ENCODE data around the gene TM4SF1. TPM values are rescaled to one million over a fixed set of nuclear protein-coding genes. Genes with fewer than 3 reads are reported as not detected.
A peak's percentile ranks its signal among the peaks of the same experiment; 100 is the strongest.

TM4SF1 gene
- polyA plus RNA-seq, 1 donor (not counting 4 experiments of a cell fraction or from before 2014, with no cell fraction given), result 375 TPM

DNA sequence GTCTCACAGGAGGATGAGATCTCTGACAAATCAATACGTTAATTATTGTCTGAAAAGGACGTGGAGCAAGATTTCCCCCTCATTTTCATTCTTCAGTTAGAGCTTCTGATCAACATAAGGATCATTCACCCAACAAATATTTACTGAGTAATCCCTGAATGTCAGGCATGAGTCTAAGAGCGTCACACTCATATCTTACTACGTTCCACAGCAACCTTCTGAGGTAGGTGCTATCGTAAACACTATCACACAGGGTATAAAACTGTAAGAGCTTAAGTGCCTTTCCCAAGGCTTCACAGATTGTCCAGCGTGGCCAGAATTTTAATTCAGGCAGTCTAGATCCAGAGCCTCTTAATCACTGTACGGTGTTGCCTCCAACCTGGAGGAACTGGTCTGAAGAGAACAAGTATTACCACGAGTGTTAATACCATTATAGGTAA, 10.6 kb upstream of the TM4SF1 start:
- dilution Hi-C loops (cut with MboI; ENCODE audit: extremely low pct_ligation_motif_present, low sequenced_read_pairs), result no loop called here
- peak; percentile 32 for FAIRE-seq
- H3K36me3 ChIP-seq (ENCODE audit: control insufficient read depth in 2 of 2, extremely low read depth in 1 of 2, insufficient read depth in 2 of 2, low read length in 2 of 2), result no peaks in the 10 kb centered on the region
- peak overlapping the region; percentile 99 for H3K27ac ChIP-seq (ENCODE audit: control insufficient read depth, insufficient read depth, low read length)
- no peak overlapping the region for H3K4me3 ChIP-seq (ENCODE audit: control insufficient read depth in 2 of 3, extremely low read depth in 1 of 3, insufficient read depth in 2 of 3, low read depth in 1 of 3, low read length in 3 of 3)
- peaks cover 50% of the 10 kb centered on the region for H3K4me1 ChIP-seq (ENCODE audit: control insufficient read depth, extremely low read depth, insufficient read depth, low read length)
- H4K20me1 ChIP-seq (ENCODE audit: control insufficient read depth, extremely low read depth, insufficient read depth, low read length), result no peaks in the 10 kb centered on the region
- peak overlapping the region; percentile 82 for H3K4me2 ChIP-seq (ENCODE audit: control insufficient read depth, extremely low read depth, insufficient read depth, low read depth, low read length)
- no peaks in the 10 kb centered on the region for H3K79me2 ChIP-seq (ENCODE audit: control insufficient read depth, insufficient read depth, low read length)
- no peak for DNase-seq (ENCODE audit: low read depth, low spot score)
- no peaks in the 10 kb centered on the region for H3K9me3 ChIP-seq (ENCODE audit: control insufficient read depth, low read depth, low read length)
- no peak overlapping the region for H2AFZ ChIP-seq (ENCODE audit: control insufficient read depth, low read length)
- H3K27me3 ChIP-seq (ENCODE audit: control insufficient read depth, extremely low read depth, insufficient read depth, low read length), result no peaks in the 10 kb centered on the region
- H3K9ac ChIP-seq (ENCODE audit: control insufficient read depth, extremely low read depth, insufficient read depth, low read length), result peak overlapping the region; percentile 76
- no peak for TF ChIP-seq EZH2 (IDR thresholded peaks at IDR 0.05; ENCODE audit: low read length)
- TF ChIP-seq, protein P1, sequence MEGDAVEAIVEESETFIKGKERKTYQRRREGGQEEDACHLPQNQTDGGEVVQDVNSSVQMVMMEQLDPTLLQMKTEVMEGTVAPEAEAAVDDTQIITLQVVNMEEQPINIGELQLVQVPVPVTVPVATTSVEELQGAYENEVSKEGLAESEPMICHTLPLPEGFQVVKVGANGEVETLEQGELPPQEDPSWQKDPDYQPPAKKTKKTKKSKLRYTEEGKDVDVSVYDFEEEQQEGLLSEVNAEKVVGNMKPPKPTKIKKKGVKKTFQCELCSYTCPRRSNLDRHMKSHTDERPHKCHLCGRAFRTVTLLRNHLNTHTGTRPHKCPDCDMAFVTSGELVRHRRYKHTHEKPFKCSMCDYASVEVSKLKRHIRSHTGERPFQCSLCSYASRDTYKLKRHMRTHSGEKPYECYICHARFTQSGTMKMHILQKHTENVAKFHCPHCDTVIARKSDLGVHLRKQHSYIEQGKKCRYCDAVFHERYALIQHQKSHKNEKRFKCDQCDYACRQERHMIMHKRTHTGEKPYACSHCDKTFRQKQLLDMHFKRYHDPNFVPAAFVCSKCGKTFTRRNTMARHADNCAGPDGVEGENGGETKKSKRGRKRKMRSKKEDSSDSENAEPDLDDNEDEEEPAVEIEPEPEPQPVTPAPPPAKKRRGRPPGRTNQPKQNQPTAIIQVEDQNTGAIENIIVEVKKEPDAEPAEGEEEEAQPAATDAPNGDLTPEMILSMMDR (optimal IDR thresholded peaks at IDR 0.05 in 1 of 3, IDR thresholded peaks at IDR 0.05 in 1 of 3, conservative IDR thresholded peaks at IDR 0.05 in 1 of 3; ENCODE audit: extremely low read depth in 1 of 3, insufficient read depth in 2 of 3, low read length in 3 of 3), result no peak
- no peaks in the 10 kb centered on the region for H3K9me1 ChIP-seq (ENCODE audit: control insufficient read depth, extremely low read depth, insufficient read depth, low read length)

DNA sequence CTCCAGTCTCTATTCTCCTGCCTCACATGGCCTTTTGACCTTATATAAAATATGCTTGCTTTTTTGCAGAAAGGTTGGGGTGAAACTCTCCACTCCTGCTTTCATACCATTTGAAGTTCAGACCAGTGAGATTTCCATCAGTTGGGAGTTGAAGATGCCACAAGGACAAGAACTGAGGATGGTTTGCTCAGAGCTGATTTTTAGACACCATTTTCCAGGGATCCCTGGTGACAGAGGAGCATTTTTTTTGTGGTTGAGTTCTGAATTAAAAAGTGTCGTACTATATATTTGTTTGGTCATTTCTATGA, 8.8 kb upstream of the TM4SF1 start:
- H3K9ac ChIP-seq (ENCODE audit: control insufficient read depth, extremely low read depth, insufficient read depth, low read length), result peak overlapping the region; percentile 76
- H3K9me1 ChIP-seq (ENCODE audit: control insufficient read depth, extremely low read depth, insufficient read depth, low read length), result no peaks in the 10 kb centered on the region
- DNase-seq (ENCODE audit: low read depth, low spot score) (no peak), FAIRE-seq (no peak)
- peak overlapping the region; percentile 99 for H3K27ac ChIP-seq (ENCODE audit: control insufficient read depth, insufficient read depth, low read length)
- H2AFZ ChIP-seq (ENCODE audit: control insufficient read depth, low read length), result no peak overlapping the region
- H3K4me2 ChIP-seq (ENCODE audit: control insufficient read depth, extremely low read depth, insufficient read depth, low read depth, low read length), result peak overlapping the region; percentile 82
- peak overlapping the region in 1 of 3 experiments; percentile 36 for H3K4me3 ChIP-seq (ENCODE audit: control insufficient read depth in 2 of 3, extremely low read depth in 1 of 3, insufficient read depth in 2 of 3, low read depth in 1 of 3, low read length in 3 of 3)
- no peaks in the 10 kb centered on the region for H3K9me3 ChIP-seq (ENCODE audit: control insufficient read depth, low read depth, low read length)
- H3K79me2 ChIP-seq (ENCODE audit: control insufficient read depth, insufficient read depth, low read length), result no peaks in the 10 kb centered on the region
- H3K27me3 ChIP-seq (ENCODE audit: control insufficient read depth, extremely low read depth, insufficient read depth, low read length), result no peaks in the 10 kb centered on the region
- no peaks in the 10 kb centered on the region for H3K36me3 ChIP-seq (ENCODE audit: control insufficient read depth in 2 of 2, extremely low read depth in 1 of 2, insufficient read depth in 2 of 2, low read length in 2 of 2)
- H4K20me1 ChIP-seq (ENCODE audit: control insufficient read depth, extremely low read depth, insufficient read depth, low read length), result no peaks in the 10 kb centered on the region
- H3K4me1 ChIP-seq (ENCODE audit: control insufficient read depth, extremely low read depth, insufficient read depth, low read length), result peaks cover 60% of the 10 kb centered on the region
- dilution Hi-C loops (cut with MboI; ENCODE audit: extremely low pct_ligation_motif_present, low sequenced_read_pairs), result no loop called here
- no peak for TF ChIP-seq EZH2 (IDR thresholded peaks at IDR 0.05; ENCODE audit: low read length)
- TF ChIP-seq, protein P1 (optimal IDR thresholded peaks at IDR 0.05 in 1 of 3, IDR thresholded peaks at IDR 0.05 in 1 of 3, conservative IDR thresholded peaks at IDR 0.05 in 1 of 3; ENCODE audit: extremely low read depth in 1 of 3, insufficient read depth in 2 of 3, low read length in 3 of 3), result no peak

Data from keratinocyte (primary cell).